ENCODE results near the gene FUT7.

FUT7 gene

DNA sequence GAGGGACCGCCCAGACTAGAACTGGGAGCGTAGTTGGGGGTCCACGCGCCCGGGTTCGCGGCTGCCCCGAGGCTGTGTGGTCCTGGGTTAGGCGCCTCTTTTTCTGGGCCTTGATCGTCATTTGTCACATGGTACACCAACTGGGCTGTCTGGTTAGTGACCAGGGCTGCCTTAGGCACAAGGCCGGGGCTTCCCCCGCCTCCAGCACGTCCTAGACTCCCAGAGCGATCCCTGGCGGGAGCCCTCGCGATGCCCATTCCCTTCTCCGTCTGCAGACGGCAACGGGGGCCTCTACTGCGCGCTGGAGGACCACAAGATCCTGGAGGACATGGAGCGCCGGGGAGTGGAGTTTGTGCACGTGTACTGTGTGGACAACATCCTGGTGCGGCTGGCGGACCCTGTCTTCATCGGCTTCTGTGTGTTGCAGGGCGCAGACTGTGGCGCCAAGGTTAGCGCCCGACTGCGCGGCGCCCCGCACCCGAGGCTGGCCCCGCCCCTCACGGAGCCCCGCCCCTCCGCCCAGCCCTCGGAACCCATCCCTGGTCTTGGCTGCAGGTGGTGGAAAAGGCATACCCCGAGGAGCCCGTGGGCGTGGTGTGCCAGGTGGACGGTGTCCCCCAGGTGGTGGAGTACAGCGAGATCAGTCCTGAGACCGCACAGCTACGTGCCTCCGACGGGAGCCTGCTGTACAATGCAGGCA, 47.0 kb upstream of the FUT7 start:
- H3K9me2 ChIP-seq (ENCODE audit: low read depth, low read length) = no peaks in the 10 kb centered on the region
- H2AFZ ChIP-seq (ENCODE audit: low read length) = no peak overlapping the region
- H3K27ac ChIP-seq (ENCODE audit: low read depth, low read length, poor library complexity, severe bottlenecking) = no peak overlapping the region
- peaks cover 25% of the 10 kb centered on the region for H3K4me1 ChIP-seq (ENCODE audit: insufficient read depth, low read length, severe bottlenecking)
- H3K4me3 ChIP-seq (ENCODE audit: low read depth, low read length, poor library complexity, severe bottlenecking) = peak overlapping the region; percentile 63
- H3K9me3 ChIP-seq (ENCODE audit: low read length) = no peaks in the 10 kb centered on the region
- H3K79me2 ChIP-seq (ENCODE audit: insufficient read depth, low read length) = no peaks in the 10 kb centered on the region
- H3K9ac ChIP-seq (ENCODE audit: low read length) = no peak overlapping the region; the same call in 1 of the 2 replicates
- no peaks in the 10 kb centered on the region for H4K20me1 ChIP-seq (ENCODE audit: insufficient read depth, low read length)
- no peaks in the 10 kb centered on the region for H3F3A ChIP-seq (ENCODE audit: insufficient read depth, low read length)
- peak overlapping the region; percentile 62 for H3K4me2 ChIP-seq (ENCODE audit: low read length)
- H3K27me3 ChIP-seq (ENCODE audit: insufficient read depth, low read length) = no peaks in the 10 kb centered on the region; the same call in 1 of the 2 replicates
- TF ChIP-seq EZH2 (IDR thresholded peaks at IDR 0.05; ENCODE audit: borderline replicate concordance, low read length) = no peak
- TF ChIP-seq, protein P1, sequence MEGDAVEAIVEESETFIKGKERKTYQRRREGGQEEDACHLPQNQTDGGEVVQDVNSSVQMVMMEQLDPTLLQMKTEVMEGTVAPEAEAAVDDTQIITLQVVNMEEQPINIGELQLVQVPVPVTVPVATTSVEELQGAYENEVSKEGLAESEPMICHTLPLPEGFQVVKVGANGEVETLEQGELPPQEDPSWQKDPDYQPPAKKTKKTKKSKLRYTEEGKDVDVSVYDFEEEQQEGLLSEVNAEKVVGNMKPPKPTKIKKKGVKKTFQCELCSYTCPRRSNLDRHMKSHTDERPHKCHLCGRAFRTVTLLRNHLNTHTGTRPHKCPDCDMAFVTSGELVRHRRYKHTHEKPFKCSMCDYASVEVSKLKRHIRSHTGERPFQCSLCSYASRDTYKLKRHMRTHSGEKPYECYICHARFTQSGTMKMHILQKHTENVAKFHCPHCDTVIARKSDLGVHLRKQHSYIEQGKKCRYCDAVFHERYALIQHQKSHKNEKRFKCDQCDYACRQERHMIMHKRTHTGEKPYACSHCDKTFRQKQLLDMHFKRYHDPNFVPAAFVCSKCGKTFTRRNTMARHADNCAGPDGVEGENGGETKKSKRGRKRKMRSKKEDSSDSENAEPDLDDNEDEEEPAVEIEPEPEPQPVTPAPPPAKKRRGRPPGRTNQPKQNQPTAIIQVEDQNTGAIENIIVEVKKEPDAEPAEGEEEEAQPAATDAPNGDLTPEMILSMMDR (IDR thresholded peaks at IDR 0.05; ENCODE audit: low read length) = no peak
- peaks cover 33% of the 10 kb centered on the region for H3K36me3 ChIP-seq (ENCODE audit: insufficient read depth, low read length)

- TF ChIP-seq, protein P1 (IDR thresholded peaks at IDR 0.05; ENCODE audit: low read length) = no peak
- TF ChIP-seq EZH2 (IDR thresholded peaks at IDR 0.05; ENCODE audit: borderline replicate concordance, low read length) = no peak
- peak overlapping the region; percentile 63 for H3K4me3 ChIP-seq (ENCODE audit: low read depth, low read length, poor library complexity, severe bottlenecking)
- H3K36me3 ChIP-seq (ENCODE audit: insufficient read depth, low read length) = peaks cover 29% of the 10 kb centered on the region
- H3K9me3 ChIP-seq (ENCODE audit: low read length) = no peaks in the 10 kb centered on the region
- H4K20me1 ChIP-seq (ENCODE audit: insufficient read depth, low read length) = no peaks in the 10 kb centered on the region
- no peak overlapping the region for H3K27ac ChIP-seq (ENCODE audit: low read depth, low read length, poor library complexity, severe bottlenecking)
- no peaks in the 10 kb centered on the region for H3K79me2 ChIP-seq (ENCODE audit: insufficient read depth, low read length)
- no peaks in the 10 kb centered on the region; the same call in 1 of the 2 replicates for H3K27me3 ChIP-seq (ENCODE audit: insufficient read depth, low read length)
- no peak overlapping the region for H2AFZ ChIP-seq (ENCODE audit: low read length)
- no peaks in the 10 kb centered on the region for H3F3A ChIP-seq (ENCODE audit: insufficient read depth, low read length)
- peak overlapping the region; percentile 58 for H3K9ac ChIP-seq (ENCODE audit: low read length)
- H3K9me2 ChIP-seq (ENCODE audit: low read depth, low read length) = no peaks in the 10 kb centered on the region
- H3K4me2 ChIP-seq (ENCODE audit: low read length) = peak overlapping the region; percentile 62
- peaks cover 25% of the 10 kb centered on the region for H3K4me1 ChIP-seq (ENCODE audit: insufficient read depth, low read length, severe bottlenecking)
Measured at GRCh38 chr9:137077758-137078693, 46.1 kb upstream of the FUT7 start.

- Histone ChIP-seq H3K9ac (ENCODE audit: low read length) (peak within 1 kb of the TSS; percentile 84), H3K27me3 (ENCODE audit: insufficient read depth, low read length) (no peaks in the 10 kb centered on the region), H2AFZ (ENCODE audit: low read length) (no peak within 1 kb of the TSS), H3K4me1 (ENCODE audit: insufficient read depth, low read length, severe bottlenecking) (peaks cover 25% of the 10 kb centered on the region), H3F3A (ENCODE audit: insufficient read depth, low read length) (no peaks in the 10 kb centered on the region), H4K20me1 (ENCODE audit: insufficient read depth, low read length) (no peaks in the 10 kb centered on the region), H3K4me3 (ENCODE audit: low read depth, low read length, poor library complexity, severe bottlenecking) (peak within 1 kb of the TSS; percentile 63), H3K4me2 (ENCODE audit: low read length) (peak within 1 kb of the TSS; percentile 95), H3K36me3 (ENCODE audit: insufficient read depth, low read length) (peaks cover 27% of the 10 kb centered on the region), H3K9me2 (ENCODE audit: low read depth, low read length) (no peaks in the 10 kb centered on the region), H3K27ac (ENCODE audit: low read depth, low read length, poor library complexity, severe bottlenecking) (peak within 1 kb of the TSS; percentile 62), H3K9me3 (ENCODE audit: low read length) (no peaks in the 10 kb centered on the region), H3K79me2 (ENCODE audit: insufficient read depth, low read length) (no peaks in the 10 kb centered on the region)
- TF ChIP-seq, protein P1 (IDR thresholded peaks at IDR 0.05; ENCODE audit: low read length) = no peak
- TF ChIP-seq EZH2 (IDR thresholded peaks at IDR 0.05; ENCODE audit: borderline replicate concordance, low read length) = no peak
Measured at GRCh38 chr9:137077010-137077747, 45.3 kb upstream of the FUT7 start, which contains the start of gene UAP1L1. Gene UAP1L1, plus strand, starts transcription at chr9:137077517. Its CDS starts 16 bp downstream, at chr9:137077533.
